WERI-Rb-1 (cell line): ENCODE measurements around the gene CDC42BPA.

ENCODE experiments used
- DNase-seq: peaks from one replicate; pipeline ENCODE4 v3.0.0-alpha.2; 2020
- H3K27ac ChIP-seq: fragments of 250-450 bp; sonication (Bioruptor Pico); 2 replicates; pipeline ENCODE4 v1.5.1; 2020; ENCODE audit warnings: mild to moderate bottlenecking, moderate library complexity
- H3K27me3 ChIP-seq: fragments of 250-450 bp; sonication (Bioruptor Pico); 2 replicates; pipeline ENCODE4 v1.5.1; 2021; ENCODE audit warnings: mild to moderate bottlenecking, low read depth, moderate library complexity; ENCODE audit not compliant: insufficient read depth, severe bottlenecking
- H3K36me3 ChIP-seq: fragments of 250-450 bp; sonication (Bioruptor Pico); 2 replicates; pipeline ENCODE4 v1.5.1; 2020; ENCODE audit warnings: mild to moderate bottlenecking, moderate library complexity
- H3K4me3 ChIP-seq: 2 replicates; pipeline ENCODE4 v1.5.1; 2011; ENCODE audit warnings: low read depth, mild to moderate bottlenecking, control low read depth, low read length
- H3K9me3 ChIP-seq: fragments of 250-450 bp; sonication (Bioruptor Pico); 2 replicates; pipeline ENCODE4 v1.5.1; 2021; ENCODE audit warnings: mild to moderate bottlenecking, moderate library complexity; ENCODE audit not compliant: severe bottlenecking
- CTCF ChIP-seq: IDR thresholded peaks from 2 replicates; pipeline ENCODE4 v1.5.1; 2011; ENCODE audit warnings: low read depth, mild to moderate bottlenecking, control low read depth, inconsistent platforms, low read length

CDC42BPA gene

GRCh38 chr1:227362039-227362438 is 43.7 kb upstream of the CDC42BPA start:
- no peak for DNase-seq
- Histone ChIP-seq H3K27ac (no peak overlapping the region), H3K27me3 (no peaks in the 10 kb centered on the region), H3K36me3 (no peaks in the 10 kb centered on the region), H3K9me3 (no peaks in the 10 kb centered on the region), H3K4me3 (no peak overlapping the region)
- TF ChIP-seq CTCF: no peak

- Histone ChIP-seq H3K9me3 (no peaks in the 10 kb centered on the region), H3K27ac (no peak overlapping the region), H3K4me3 (no peak overlapping the region), H3K36me3 (no peaks in the 10 kb centered on the region), H3K27me3 (no peaks in the 10 kb centered on the region)
- no peak for TF ChIP-seq CTCF
- DNase-seq: no peak
Measured at GRCh38 chr1:227357927-227358302, 39.6 kb upstream of the CDC42BPA start.

GRCh38 chr1:227357171-227357926 is 39.1 kb upstream of the CDC42BPA start:
- no peak overlapping the region for H3K4me3 ChIP-seq
- no peaks in the 10 kb centered on the region for H3K36me3 ChIP-seq
- no peak for TF ChIP-seq CTCF
- H3K27ac ChIP-seq: no peak overlapping the region
- H3K9me3 ChIP-seq: no peaks in the 10 kb centered on the region
- DNase-seq: no peak
- no peaks in the 10 kb centered on the region for H3K27me3 ChIP-seq

- no peaks in the 10 kb centered on the region for H3K27me3 ChIP-seq
- H3K36me3 ChIP-seq: no peaks in the 10 kb centered on the region
- DNase-seq: no peak
- no peak for TF ChIP-seq CTCF
- H3K9me3 ChIP-seq: no peaks in the 10 kb centered on the region
- no peak overlapping the region for H3K27ac ChIP-seq
- H3K4me3 ChIP-seq: no peak overlapping the region
Measured at GRCh38 chr1:227356620-227357146, 38.4 kb upstream of the CDC42BPA start.

- Histone ChIP-seq H3K36me3 (no peaks in the 10 kb centered on the region), H3K27me3 (no peaks in the 10 kb centered on the region), H3K27ac (no peak overlapping the region), H3K4me3 (no peak overlapping the region), H3K9me3 (no peaks in the 10 kb centered on the region)
- DNase-seq: no peak
- TF ChIP-seq CTCF: no peak
Measured at GRCh38 chr1:227355542-227356245, 37.4 kb upstream of the CDC42BPA start.
